BLaER1 (cell line): ENCODE results near the gene PRKAG2.

ENCODE experiments used
- H3K27ac ChIP-seq: shearing (Covaris generic); formaldehyde crosslinking; 2 replicates; pipeline ENCODE4 v1.8.1; 2022
- H3K27me3 ChIP-seq: shearing (Covaris generic); formaldehyde crosslinking; 2 replicates; pipeline ENCODE4 v1.8.1; 2022
- H3K36me3 ChIP-seq: shearing (Covaris generic); formaldehyde crosslinking; 2 replicates; pipeline ENCODE4 v1.8.1; 2022
- H3K4me1 ChIP-seq: shearing (Covaris generic); formaldehyde crosslinking; 2 replicates; pipeline ENCODE4 v1.8.1; 2022
- H3K4me2 ChIP-seq: shearing (Covaris generic); formaldehyde crosslinking; 2 replicates; pipeline ENCODE4 v1.8.1; 2022
- H3K4me3 ChIP-seq: shearing (Covaris generic); formaldehyde crosslinking; 2 replicates; pipeline ENCODE4 v1.8.1; 2022
- H3K9ac ChIP-seq: shearing (Covaris generic); formaldehyde crosslinking; 2 replicates; pipeline ENCODE4 v1.8.1; 2022
- H3K9me3 ChIP-seq: shearing (Covaris generic); formaldehyde crosslinking; 2 replicates; pipeline ENCODE4 v1.8.1; 2022
- H4K20me1 ChIP-seq: shearing (Covaris generic); formaldehyde crosslinking; 2 replicates; pipeline ENCODE4 v1.8.1; 2022
- Cebpa-rat ChIP-seq: shearing (Covaris generic); IDR thresholded peaks from 2 replicates; pipeline ENCODE4 v1.8.1; 2022

Gene PRKAG2

DNA sequence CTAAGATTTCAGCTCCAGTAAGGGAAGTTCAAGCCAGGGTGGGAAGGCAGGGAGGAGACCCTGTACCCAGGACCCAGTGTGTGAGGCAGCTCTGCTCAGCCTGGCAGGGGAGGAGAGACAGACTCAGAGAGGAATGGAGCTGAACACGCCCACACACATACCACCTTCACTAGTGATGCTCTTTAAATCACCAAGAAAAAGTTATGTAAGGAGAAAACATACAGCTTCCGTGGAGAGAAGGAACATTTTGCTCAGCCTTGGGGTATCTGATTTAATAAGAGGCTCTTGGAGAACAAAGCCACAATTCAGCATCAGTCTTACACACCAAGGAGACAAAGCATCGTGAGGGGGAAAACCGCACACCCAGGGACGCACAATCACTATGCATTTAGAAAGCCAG lies 62.9 kb downstream of the PRKAG2 start:
- TF ChIP-seq Cebpa-rat, result no peak
- peaks cover 36% of the 10 kb centered on the region for H4K20me1 ChIP-seq

GRCh38 chr7:151813445-151813844 lies 63.5 kb downstream of the PRKAG2 start:
- no peak for TF ChIP-seq Cebpa-rat
- Histone ChIP-seq H4K20me1 (peaks cover 30% of the 10 kb centered on the region), H3K4me1 (peaks cover 18% of the 10 kb centered on the region), H3K4me3 (no peak overlapping the region), H3K27me3 (no peaks in the 10 kb centered on the region), H3K9ac (no peak overlapping the region), H3K4me2 (no peak overlapping the region), H3K9me3 (no peaks in the 10 kb centered on the region), H3K27ac (no peak overlapping the region), H3K36me3 (no peaks in the 10 kb centered on the region)

More for the DNA sequence above, 62.9 kb downstream of the PRKAG2 start:
- Histone ChIP-seq H3K4me2 (no peak overlapping the region), H3K4me1 (peaks cover 24% of the 10 kb centered on the region), H3K9ac (no peak overlapping the region), H3K27me3 (no peaks in the 10 kb centered on the region), H3K36me3 (no peaks in the 10 kb centered on the region), H3K27ac (no peak overlapping the region), H3K9me3 (no peaks in the 10 kb centered on the region), H3K4me3 (no peak overlapping the region)

GRCh38 chr7:151812967-151813366 lies 63.9 kb downstream of the PRKAG2 start:
- Histone ChIP-seq H3K9ac (no peak overlapping the region), H3K4me3 (no peak overlapping the region), H3K4me2 (no peak overlapping the region), H3K9me3 (no peaks in the 10 kb centered on the region), H3K27ac (no peak overlapping the region), H3K27me3 (no peaks in the 10 kb centered on the region), H3K4me1 (peaks cover 13% of the 10 kb centered on the region), H4K20me1 (peaks cover 26% of the 10 kb centered on the region; the same call in 1 of the 2 replicates), H3K36me3 (no peaks in the 10 kb centered on the region)
- no peak for TF ChIP-seq Cebpa-rat

DNA sequence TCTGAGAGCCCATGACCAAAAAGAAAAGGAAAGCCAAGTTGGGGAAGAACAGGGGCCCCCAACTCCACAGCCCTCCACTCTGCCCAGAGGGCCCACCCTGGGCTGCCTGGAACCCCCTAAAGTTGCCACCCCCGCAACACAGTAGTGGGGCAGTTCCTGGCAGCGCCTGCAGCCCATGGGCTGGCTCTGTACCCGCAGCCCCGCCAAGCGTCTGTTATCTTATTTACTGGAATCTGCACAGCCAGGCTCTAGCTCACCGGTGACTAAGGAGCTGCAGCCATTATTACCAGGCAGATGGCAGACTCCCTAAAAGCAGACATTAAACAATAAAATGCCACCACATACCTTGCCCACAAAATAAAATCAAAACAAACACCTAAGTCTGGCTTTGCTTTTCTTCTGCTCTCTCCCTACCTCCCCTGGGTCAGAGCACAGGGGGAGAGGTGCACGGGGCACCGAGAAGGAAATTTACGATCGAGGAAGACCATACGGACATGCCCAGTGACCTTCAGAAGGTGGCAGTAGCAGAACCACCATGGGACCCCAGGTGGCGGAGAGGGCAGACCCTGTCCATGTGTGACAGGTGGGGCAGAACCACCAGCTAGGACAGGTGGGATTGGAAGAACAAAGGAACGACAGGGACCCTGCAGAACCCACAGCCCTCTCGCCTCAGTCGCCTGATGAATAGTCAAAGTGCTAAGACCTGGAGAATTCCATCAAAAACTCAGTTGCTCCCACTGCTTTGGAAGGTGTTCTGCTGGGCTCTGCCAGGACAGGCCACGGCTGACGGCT lies 66.3 kb downstream of the PRKAG2 start:
- H3K4me2 ChIP-seq, result no peak overlapping the region
- H3K9me3 ChIP-seq, result no peaks in the 10 kb centered on the region
- no peak overlapping the region for H3K9ac ChIP-seq
- H3K27me3 ChIP-seq, result no peaks in the 10 kb centered on the region
- H3K27ac ChIP-seq, result no peak overlapping the region
- H3K4me1 ChIP-seq, result peaks cover 5% of the 10 kb centered on the region; the same call in 1 of the 2 replicates
- peaks cover 26% of the 10 kb centered on the region; the same call in 1 of the 2 replicates for H4K20me1 ChIP-seq
- no peak for TF ChIP-seq Cebpa-rat
- H3K4me3 ChIP-seq, result no peak overlapping the region
- no peaks in the 10 kb centered on the region for H3K36me3 ChIP-seq

DNA sequence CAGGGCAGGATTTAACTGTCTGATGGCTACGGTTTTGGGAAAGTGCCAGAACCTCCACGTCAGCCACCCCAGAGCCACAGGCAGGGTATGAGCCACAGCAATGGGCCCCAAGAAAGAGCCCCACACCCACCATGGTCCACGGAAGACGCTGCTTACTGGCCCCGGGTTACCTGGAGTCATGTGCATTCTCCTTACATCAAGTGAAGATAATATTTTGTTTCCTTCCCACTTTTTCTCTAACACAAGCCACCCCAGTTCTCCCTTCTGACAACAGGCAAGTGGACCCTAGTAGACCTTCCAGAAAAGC lies 67.1 kb downstream of the PRKAG2 start:
- Histone ChIP-seq H3K9ac (no peak overlapping the region), H3K4me3 (no peak overlapping the region), H3K4me2 (no peak overlapping the region), H3K27ac (no peak overlapping the region), H3K4me1 (peaks cover 3% of the 10 kb centered on the region; the same call in 1 of the 2 replicates), H3K27me3 (no peaks in the 10 kb centered on the region), H3K36me3 (no peaks in the 10 kb centered on the region), H4K20me1 (peaks cover 22% of the 10 kb centered on the region; the same call in 1 of the 2 replicates), H3K9me3 (no peaks in the 10 kb centered on the region)
- no peak for TF ChIP-seq Cebpa-rat

DNA sequence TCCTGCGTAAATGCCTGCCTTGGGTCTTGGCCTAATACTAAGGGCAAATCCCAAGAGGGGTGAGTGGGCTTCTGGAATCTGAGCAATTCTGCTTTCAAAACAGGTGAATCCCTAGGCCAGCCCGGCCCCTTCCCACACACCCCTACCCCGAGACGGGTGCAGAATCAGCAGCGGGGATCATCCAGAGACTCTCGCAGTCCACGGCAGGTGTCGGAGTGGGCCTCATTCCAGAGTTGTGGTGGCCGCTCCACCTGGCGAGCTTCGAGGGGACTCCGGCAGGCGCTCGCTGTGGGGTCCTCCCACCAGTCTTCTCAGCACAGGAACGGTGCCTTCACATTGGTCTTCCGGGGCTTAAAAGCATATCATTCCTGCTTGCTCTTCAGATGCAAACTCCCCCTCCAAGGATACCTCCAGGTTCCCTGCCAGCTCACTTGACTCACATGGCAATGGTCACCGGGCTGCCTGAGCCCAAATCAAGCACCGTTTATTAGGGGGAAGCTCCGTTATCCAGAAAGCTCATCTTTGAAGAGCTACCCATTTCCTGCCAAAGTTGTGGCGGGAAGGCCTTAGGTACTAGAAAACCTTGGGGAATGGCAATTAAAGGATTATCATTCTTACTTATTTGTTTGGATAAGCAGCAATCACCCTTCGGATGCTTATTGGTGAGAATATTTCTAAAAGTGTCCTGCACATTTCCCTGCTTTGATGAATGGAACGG lies 67.6 kb downstream of the PRKAG2 start:
- no peak overlapping the region for H3K4me2 ChIP-seq
- TF ChIP-seq Cebpa-rat, result no peak
- no peaks in the 10 kb centered on the region for H3K27me3 ChIP-seq
- H3K27ac ChIP-seq, result no peak overlapping the region
- peaks cover 17% of the 10 kb centered on the region; the same call in 1 of the 2 replicates for H4K20me1 ChIP-seq
- no peak overlapping the region for H3K9ac ChIP-seq
- H3K36me3 ChIP-seq, result no peaks in the 10 kb centered on the region
- H3K9me3 ChIP-seq, result no peaks in the 10 kb centered on the region
- H3K4me3 ChIP-seq, result no peak overlapping the region
- no peaks in the 10 kb centered on the region for H3K4me1 ChIP-seq

DNA sequence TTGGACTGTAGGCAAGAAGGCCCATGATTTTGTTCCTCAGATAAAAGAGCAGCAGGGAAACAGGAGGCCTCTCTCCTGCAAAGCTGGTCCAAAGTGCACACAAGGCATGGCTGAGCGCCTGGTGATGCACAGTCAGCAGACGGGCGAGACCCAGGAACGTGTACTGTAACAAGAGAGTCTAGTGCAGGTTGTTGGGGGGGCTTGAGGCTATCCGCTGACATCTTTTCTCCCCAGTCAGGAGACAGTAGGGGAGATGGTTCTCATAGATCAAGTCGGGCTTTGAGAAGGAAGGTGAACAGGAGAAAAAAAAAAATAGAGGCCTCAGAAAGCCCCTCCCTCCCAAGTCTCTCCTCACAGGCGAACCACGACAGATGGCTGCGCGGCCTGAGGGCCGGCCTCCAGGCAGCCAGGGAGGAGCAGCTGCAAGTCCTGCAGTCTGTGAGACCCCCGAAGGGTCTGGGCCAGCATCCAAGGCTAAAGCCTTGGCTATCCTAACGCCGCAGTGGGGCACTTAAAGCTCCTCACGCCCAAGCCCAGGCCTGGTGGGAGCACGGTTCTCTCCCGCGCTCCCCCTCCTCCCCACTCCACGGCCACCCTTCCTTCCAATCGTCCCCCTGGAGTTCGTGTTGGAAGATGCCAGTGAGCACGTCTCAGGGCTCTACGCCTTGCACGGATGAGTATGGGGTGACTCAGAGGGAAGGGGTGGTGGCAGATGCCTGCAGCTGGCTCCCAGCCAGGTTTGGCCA lies 68.3 kb downstream of the PRKAG2 start:
- H3K4me1 ChIP-seq, result no peaks in the 10 kb centered on the region
- peaks cover 11% of the 10 kb centered on the region; the same call in 1 of the 2 replicates for H4K20me1 ChIP-seq
- no peak overlapping the region for H3K9ac ChIP-seq
- H3K4me2 ChIP-seq, result no peak overlapping the region
- H3K27ac ChIP-seq, result no peak overlapping the region
- no peak for TF ChIP-seq Cebpa-rat
- no peak overlapping the region for H3K4me3 ChIP-seq
- no peaks in the 10 kb centered on the region for H3K27me3 ChIP-seq
- H3K9me3 ChIP-seq, result no peaks in the 10 kb centered on the region
- H3K36me3 ChIP-seq, result no peaks in the 10 kb centered on the region

DNA sequence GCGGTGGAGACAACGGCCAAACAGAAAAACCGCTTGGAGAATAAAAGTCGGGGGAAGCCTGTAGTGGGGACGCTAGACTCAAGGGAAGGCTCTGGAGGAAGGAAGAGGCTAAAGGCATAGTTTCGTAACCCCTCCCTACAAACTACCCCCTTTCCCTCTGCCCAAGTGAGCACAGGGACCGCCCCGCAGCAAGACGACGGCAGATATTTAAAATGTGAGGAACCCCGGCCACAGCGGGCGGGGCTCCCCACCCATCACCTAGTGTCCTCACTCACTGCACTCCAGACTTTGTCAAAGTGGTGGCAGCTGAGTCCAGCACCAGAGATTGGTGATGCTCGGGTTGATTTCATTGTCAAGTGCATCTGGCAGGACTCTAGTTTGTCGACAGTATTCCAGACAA lies 69.1 kb downstream of the PRKAG2 start:
- H3K9me3 ChIP-seq, result no peaks in the 10 kb centered on the region
- TF ChIP-seq Cebpa-rat, result no peak
- no peak overlapping the region for H3K27ac ChIP-seq
- no peaks in the 10 kb centered on the region for H3K36me3 ChIP-seq
- no peak overlapping the region for H3K4me2 ChIP-seq
- no peaks in the 10 kb centered on the region for H3K27me3 ChIP-seq
- no peak overlapping the region for H3K4me3 ChIP-seq
- H3K4me1 ChIP-seq, result no peaks in the 10 kb centered on the region
- H4K20me1 ChIP-seq, result peaks cover 11% of the 10 kb centered on the region; the same call in 1 of the 2 replicates
- H3K9ac ChIP-seq, result no peak overlapping the region

DNA sequence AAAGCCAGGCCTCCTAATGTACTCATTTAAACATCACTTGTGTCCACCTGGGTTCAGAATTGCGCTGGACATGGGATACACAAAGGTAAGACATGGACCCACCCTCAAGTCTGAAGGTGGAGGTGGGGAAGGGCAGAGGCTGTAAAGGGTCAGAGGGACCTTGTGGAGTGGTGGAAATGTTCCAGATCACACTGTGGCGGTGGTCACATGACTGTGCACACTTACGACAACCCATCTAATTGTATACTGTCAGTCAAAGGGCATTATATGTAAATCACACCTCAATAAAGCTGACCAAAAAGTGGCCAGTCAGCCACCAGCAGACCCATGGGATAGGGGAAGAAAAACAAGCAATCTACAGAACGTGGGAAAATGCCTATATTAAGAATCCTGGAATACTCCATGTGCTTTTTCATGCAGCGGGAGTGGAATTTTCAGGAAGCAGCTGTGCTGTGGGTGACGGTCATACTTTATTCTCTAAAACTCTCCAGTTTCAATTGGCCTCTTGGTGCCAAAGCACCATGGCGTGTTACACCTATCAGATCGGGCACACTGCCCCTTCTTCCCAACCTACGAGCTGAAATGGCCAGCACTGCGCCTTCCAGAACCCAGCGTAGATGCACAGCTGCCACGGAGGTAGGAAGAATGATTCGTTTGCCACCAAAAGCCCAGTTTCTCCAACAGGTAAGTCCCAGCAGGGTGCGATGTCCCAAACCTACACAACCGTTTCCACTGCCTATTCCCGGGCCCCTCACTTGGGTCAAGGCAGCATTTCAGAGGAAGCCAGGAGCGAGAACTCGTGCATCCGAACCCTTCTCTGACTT lies 69.8 kb downstream of the PRKAG2 start:
- Histone ChIP-seq H3K4me2 (no peak overlapping the region), H4K20me1 (peaks cover 11% of the 10 kb centered on the region; the same call in 1 of the 2 replicates), H3K27ac (no peak overlapping the region), H3K36me3 (no peaks in the 10 kb centered on the region), H3K4me3 (no peak overlapping the region), H3K9me3 (no peaks in the 10 kb centered on the region), H3K9ac (no peak overlapping the region), H3K27me3 (no peaks in the 10 kb centered on the region), H3K4me1 (no peaks in the 10 kb centered on the region)
- TF ChIP-seq Cebpa-rat, result no peak
